HG03280 (cell line): ENCODE data around the gene ICE2.
"Not testable (repeated sequence)": the region's sequence is repeated elsewhere in the genome, so short reads cannot be mapped to it uniquely, and the experiment has no call there.

Source experiments
- ATAC-seq: cut with Tn5 transposase; IDR thresholded peaks from one replicate; pipeline ENCODE4 v1.9.1; 2021; ENCODE audit warnings: mild to moderate bottlenecking, moderate library complexity; ENCODE audit not compliant: unreplicated experiment

Gene ICE2

GRCh38 chr15:60412807-60413206 is 66.1 kb downstream of the ICE2 start:
- not testable (repeated sequence) for ATAC-seq

DNA sequence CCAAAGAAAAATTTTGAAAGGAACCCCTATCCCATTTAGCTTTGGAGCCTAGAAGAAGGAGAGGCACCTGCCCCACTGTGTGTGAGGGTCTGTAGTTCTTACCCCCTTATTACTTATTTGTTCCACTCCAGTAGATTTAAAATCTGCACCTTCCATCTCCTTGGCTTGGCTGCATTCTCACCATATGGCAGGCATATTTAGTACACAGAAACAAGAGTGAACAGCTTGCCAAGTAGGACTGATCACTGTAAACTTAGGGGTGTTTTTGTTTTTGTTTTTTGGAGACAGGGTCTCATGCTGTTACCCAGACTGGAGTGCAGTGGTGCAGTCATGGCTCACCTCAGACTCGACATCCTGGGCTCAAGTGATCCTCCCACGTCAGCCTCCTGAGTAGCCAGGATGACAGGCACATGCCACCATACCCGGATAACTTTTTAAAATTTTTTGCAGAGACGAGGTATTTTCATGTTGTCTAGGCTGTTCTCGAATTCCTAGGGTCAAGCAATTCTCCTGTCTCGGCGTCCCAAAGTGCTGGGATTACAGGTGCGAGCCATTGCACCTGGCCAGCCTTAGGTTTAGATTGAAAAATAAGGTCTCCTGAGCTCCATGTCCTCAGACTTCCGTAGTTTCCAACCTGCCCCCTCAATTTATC is 67.0 kb downstream of the ICE2 start:
- no peak for ATAC-seq

- not testable (repeated sequence) for ATAC-seq
These were observed 68.6 kb downstream of the ICE2 start for GRCh38 chr15:60410350-60410749.

- ATAC-seq = no peak
These were observed 70.4 kb downstream of the ICE2 start for GRCh38 chr15:60408463-60408981.

DNA sequence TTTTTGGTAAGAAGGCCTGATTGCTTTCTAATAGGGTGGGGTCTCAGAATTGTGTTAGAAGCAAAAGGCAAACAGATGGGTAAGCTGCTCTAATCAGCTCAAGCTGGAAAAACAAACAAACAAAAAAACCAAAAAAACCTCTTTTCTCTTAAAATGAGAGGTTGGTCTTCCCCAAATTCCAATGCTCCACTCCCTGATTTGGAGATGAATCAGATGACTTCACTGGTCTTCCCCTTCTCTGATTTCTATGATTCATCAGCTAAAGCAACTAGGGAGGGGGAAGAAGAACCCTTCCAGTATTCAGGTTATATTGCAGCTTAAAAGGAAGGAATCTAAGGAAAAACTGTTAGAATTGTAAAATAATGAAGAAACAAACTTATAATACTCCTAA is 71.5 kb downstream of the ICE2 start:
- no peak for ATAC-seq

- no peak for ATAC-seq
These were observed 72.2 kb downstream of the ICE2 start for GRCh38 chr15:60406513-60407414.

GRCh38 chr15:60405399-60405798 is 73.5 kb downstream of the ICE2 start:
- ATAC-seq = no peak

GRCh38 chr15:60404351-60404750 is 74.6 kb downstream of the ICE2 start:
- not testable (repeated sequence) for ATAC-seq

DNA sequence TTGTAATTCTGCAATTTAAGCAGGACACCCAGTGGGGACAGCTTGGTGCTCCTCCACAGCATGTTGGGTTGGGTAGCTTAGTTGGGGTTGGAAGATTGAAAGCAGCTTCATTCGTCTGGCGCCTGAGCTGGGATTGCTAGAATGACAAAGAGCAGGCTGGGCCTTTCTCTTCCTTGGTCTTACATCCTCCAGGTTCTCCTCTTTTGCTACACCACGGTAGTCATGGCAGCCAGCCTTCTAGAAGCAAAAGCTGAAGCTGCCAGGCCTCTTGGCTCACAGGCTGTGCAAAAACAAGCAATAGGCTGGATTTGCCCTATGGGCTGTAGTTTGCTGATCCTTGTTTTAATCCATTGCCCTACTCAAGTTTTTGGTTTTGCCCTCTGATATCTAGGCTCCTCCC is 78.0 kb downstream of the ICE2 start:
- ATAC-seq = no peak

GRCh38 chr15:60399931-60400330 is 79.0 kb downstream of the ICE2 start:
- no peak for ATAC-seq

DNA sequence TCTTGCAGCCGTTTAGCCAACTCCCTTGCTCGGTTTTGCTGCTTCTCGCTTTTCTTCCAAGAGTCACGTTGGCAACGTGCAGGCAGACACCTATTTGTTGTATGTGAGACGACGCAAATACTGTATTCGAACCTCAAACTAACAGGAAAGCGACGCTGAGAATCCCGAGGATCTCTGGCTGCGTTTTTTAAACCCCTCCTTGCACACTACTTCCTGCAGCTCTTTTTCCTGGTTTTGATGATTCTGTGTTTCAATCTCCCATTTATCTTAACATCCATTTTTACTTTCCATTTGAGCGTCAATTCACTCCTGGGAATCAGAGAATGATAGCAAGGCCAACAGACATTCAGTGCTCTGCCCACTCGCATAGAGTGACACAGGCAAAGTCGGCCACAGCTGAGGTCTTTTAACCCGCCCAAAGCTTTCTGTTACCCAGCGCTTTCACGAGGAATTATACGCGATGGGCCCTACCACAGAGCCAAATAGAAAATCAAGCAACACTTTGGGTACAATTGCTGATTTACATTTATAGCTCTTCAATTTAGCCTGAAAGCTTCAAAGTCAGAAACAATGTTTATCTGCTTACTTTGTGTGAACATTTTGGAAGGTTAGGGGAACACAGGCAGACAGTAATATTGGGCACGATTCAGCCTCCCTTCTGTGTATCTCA is 79.6 kb downstream of the ICE2 start:
- no peak for ATAC-seq

DNA sequence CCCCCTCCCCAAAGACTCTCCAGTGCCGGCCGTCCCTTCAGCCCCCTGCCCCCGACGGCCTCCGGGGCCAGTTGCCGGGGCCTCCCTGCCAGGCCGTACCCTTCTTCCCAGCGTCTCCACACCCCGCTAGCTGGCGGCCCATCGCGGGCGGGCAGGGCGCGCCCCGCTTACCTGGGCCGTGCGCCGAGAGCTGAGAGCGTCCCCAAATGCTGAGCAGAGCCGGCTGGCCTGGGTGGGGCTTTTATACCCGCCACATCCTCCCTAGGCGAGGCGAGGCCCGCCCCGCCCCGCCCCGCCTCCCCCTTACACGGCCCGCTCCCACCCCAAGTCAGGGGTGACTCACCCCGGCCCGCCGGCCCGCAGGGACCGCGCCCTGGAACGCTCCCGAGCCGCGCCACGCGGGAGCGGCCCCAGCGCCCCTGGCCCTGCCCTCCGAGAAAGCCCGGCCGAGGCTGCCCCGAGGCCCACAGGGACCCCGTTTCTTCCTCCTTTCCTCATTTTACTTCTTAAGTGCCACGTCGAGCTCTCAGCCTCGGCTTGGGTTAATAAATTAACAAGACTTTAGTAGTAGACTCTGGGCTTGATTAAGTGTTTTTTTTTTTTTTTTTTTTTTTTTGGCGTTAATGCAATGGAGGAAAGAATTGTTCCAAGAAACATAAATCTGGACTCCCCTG is 81.0 kb downstream of the ICE2 start, which contains the start of gene ANXA2:
Gene ANXA2, minus strand, starts transcription at position 215 of the 674 bp plus-strand sequence. CDS start 11,911 bp downstream, outside the sequence.
- ATAC-seq = peak; percentile 69

GRCh38 chr15:60396958-60397771 is 81.8 kb downstream of the ICE2 start:
- peak; percentile 70 for ATAC-seq

DNA sequence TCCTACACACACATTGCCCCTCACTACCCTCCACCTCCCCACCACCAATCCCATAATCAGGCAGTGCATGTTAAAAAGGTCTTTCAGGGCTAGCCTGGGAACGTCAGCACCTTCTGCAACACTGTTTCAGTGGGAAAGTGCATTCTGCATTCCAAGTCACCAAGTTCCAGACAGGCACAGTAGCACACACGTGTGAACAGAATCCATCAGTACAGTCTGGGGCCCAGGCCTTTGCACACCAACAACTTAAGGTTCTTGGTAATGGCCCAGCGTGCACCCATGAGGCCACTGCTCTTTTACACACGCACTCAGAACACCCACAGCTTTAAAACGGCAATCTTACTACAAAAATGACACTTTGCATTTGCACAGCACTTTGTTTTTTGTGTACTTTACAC is 82.4 kb downstream of the ICE2 start:
- ATAC-seq = no peak

DNA sequence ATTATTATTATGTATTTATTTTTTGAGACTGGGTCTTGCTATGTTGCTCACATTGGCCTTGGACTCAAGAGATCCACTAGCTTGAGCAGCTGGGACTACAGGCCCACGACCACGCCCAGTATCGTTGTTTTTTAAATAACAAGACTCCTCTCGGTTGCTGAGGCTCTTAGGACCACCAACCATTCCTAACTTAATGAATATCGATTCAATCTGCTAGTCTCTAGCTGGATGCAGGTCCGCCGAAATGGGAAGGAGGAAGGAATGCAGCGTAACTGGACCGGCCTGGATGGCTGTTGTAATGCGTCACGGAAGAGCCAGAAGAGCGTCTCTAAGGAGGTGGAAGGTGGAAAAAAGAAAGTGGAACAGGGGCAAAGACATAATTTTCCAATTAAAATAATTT is 82.8 kb downstream of the ICE2 start:
- ATAC-seq = no peak

DNA sequence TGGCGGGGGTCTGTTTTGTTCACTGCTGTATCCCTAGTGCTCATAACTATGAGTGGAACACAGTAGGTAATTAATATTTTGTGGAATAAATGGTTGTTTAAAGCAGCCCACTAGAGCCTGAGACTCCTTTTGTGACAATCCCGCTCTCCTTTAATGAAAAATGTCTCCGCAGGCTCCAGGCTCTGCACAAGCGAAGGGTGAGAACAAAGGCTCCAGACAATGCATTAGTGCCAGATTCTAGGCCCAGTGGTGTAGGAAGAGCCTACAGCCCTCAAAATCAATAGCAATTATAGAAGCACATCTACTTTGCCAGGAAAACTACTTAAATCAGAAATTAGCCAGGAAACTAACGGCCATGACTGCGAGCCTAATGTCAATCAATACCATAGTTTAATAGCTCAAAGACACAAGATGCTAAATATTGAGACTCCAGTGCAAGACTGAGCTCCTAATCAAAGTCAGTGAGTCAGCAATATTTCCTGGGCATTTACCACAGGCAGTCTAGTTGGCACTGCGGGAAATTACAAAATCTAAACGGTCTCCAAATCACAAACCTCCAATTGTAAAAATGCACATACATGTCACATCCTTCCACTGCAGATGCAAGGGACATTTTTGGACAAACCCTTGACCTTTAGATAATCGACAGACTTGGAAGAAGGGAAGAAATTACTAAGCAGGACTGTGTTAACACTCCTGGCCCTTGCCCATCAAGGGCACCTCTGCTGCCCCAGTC is 83.5 kb downstream of the ICE2 start:
- ATAC-seq = no peak

DNA sequence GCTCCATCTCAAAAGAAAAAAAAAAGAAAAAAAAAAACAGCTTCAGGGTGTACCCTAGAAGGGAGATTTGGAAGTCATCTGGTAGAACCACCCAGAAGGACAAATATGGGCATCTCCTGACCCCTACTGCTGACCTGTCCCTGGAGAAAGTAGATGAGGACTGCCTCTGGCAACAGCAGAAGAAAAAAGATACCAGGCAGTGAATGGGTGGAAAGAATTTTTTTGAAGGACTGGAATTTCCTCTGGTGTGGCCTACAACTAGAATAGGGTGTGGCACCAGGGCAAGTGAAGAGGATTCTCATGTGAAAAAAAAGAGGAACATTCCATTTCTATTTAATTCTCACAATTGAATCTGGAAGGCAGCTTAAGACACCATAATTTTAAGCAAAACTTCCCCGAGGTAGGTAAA is 84.2 kb downstream of the ICE2 start:
- no peak for ATAC-seq

- ATAC-seq = no peak
These were observed 85.8 kb downstream of the ICE2 start for GRCh38 chr15:60392986-60393790.
